Superior temporal gyrus (tissue), 1 donor: ENCODE results near the gene SNORC.
A peak's percentile ranks its signal among the peaks of the same experiment; 100 is the strongest.

ENCODE experiments used
- DNase-seq: peaks from one replicate; pipeline ENCODE4 v3.0.0-alpha.2; 2016; ENCODE audit errors: extremely low spot score

SNORC gene

DNA sequence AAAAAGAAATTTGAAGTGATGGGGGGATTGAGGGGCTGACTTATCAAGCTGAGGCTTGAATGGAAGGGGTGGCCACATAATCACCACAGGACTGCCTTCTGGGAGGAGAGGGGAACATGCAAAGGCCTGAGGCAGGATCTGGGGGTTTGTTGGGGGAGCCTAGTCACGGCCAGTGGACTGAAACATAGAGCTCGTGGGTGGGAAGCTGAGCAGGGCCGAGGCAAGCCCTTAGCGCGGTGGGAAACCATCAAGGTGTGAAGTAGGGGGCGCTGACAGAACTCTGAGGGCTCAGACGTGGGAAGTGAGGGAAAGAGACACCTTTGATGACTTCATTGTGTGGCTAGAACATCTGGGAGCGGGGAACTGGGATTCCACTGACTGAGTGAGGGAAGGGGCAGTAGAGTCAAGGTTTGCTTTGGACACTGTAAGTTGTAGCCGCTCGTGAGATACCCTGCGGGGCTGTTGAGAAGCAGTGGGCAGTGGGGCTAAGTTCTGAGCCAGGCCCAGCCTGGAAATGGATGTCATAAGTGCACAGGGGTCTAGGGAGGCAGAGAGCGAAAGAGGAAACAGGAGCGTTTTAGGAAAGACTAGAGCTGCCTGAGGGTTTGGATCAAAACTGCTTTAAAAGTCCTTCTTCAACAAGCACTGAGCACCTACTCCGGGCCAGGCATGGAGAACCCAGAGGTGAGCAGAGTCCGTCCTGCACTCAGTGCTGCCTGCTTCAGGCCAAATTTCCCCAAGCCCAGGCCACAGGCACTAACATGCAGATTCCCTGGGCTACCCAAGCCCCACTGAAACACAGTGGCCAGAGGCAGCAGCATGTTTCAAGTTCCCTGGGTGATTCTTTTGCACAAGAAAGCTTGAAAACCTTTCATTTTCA is 686 bp upstream of the SNORC start:
- DNase-seq, result no peak

GRCh38 chr2:232870766-232871371 is 805 bp downstream of the SNORC start:
- DNase-seq, result no peak

GRCh38 chr2:232871418-232871834 is 1.4 kb downstream of the SNORC start:
- DNase-seq, result no peak

DNA sequence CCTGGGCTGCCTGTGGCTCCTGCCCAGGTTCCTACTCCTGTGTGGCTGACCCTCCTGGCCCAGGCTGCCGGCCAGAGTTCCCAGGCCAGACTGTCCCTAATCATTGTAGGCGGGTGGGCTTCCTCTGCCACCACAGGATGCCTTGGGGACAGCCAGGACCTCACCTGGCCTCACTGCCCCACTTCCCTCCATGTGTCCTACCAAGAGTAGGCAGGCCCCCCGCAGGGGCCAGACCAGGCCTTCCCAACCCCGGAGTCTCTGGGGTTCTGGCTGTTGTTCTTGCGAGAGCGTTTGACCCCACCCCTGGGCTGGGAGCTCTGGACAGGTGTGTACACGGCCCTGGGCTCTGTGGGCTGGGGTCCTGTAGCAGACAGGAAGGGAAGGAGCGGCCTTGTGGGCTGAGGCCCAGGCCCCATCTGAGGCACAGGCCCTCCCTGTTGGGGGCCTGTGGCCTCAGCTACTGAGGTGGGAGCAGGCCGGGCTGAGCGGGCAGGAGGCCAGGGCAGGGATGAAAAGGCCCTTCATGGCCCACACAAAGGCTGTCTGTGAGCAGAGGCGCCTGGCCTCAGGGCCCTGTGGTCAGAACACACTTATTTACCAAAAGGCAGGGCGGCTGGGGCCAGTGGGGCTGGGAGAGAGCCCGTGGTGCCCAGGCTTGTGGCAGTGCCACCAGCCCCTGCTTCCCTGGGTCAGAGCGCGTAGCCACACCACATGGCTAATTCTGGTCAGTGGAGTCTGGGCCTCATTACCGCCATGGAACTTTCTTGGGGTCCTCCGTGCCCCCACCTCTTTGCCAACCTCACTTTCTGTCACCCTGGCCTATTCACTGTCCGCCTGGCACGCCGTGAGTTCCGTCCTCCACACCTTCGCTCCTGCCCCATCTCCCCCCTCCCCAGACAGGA is 2.0 kb downstream of the SNORC start:
- DNase-seq, result peak; percentile 96

DNA sequence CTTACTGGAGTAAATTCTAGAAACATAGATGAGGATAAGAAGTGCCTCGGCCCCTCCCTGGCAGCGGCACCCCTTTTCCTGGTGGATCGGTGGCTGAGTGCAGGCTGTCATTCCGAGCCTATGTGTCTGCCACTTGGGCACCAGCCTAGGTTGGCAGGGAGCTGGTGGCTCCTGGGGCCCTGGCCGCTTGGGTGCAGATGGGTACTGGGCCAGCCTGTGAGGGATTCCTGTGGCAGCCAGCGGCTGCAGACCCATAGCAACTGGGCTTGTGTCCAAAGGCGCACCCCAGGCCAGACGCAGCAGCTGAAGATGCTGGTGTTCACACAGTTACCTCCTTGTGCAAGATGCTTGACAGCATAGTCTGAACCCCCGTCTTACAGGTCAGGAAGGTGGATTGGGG is 2.8 kb downstream of the SNORC start:
- DNase-seq, result peak; percentile 65

DNA sequence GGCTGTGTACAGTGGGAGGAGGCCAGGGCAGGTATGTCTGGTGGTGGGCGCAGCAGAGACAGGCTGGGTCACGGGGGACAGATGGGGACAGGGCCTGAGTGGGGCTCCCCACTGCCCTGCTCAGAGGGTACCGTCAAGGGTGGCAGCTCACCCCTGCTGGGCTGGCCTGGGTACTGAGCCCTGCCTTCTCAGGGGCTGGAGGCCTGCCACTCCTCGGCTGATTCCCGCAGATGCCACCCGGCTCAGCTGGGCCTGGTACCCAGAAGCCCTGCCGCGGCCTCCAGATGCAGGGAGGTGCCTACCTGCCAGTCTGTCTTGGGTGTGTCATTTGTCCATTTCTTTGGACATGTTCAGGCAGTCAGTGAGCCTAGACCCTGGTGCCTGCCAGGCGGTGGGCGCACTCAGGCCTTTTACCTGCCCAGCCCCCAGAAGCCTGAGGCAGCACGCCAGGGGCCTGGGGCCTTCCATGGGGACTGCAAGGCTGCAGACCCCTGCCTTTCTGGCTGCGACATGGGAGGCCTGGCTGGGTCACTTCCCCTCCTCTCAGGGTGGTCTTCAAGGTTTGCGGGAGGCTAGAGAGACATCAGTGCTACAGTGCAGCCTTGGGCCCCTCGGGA is 3.3 kb downstream of the SNORC start:
- DNase-seq, result no peak

DNA sequence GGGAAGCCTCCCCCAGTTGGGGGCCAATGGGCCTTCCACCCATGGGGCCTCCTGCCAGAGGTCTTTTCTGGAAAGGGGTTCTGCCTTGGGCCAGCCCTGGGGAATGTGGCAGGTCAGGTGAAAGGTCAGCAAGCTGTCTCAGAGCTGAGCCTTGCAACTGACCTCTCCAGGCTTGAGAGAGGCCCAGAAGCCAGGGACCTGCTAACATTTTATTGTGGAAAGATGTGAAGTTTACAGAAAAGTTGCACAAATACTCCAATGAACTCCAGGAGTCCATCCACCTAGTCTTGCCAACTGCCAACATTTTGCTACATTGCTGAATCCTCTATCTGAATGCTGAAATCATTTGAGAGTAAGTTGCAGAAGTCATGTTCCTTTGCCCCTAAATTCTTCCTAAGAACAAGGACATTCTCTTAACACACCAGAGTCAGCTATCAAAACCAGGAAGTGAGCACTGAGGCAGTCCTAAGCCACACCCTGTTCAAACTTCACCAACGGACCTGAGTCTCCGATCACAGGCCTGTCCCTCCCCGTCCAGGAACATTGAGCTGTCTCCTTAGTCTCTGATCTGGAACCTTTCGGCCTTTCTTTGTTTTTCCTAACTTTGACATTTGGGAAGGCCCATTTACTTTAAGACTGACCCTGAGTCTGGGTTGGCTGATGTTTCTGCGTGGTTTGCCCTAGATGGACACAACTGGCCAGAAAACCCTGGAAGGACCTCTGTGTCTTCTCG is 4.0 kb downstream of the SNORC start:
- no peak for DNase-seq

GRCh38 chr2:232874677-232875223 is 4.7 kb downstream of the SNORC start:
- DNase-seq, result no peak

GRCh38 chr2:232875256-232876121 is 5.4 kb downstream of the SNORC start:
- no peak for DNase-seq

DNA sequence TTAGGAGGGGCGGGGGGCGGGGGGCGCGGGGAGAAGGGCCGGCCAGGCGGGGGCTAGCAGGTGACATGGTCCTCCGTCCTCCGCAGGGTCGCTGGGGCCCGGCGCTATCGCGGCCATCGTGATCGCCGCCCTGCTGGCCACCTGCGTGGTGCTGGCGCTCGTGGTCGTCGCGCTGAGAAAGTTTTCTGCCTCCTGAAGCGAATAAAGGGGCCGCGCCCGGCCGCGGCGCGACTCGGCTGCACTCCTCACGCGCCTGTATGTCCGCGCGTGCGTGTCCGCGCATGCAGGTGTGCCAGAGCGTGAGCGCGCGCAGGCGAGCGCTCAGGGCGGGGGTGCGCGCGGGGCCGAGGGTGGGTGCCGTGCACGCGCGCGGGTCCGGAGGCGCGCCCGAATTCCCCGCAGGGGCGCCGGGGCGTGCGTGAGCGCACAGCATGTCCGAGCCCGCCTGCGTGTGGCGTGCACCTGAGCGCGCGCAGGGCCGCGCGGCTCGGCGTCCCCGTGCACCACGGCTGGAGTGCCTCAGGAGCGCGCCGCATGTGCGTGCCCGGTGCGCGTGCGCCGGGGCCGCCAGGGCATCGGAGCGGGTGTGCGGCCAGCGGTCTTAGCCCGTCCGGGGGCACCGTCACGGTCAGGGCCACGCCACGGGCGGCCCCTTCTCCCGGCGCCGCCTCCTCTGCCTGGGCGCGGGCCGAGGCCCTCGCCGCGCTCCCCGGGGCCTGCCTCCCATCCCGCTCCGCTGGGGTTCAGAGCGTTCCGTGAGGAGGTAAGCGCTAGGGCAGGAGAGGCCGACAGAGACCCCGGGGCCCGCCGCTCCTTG is 6.3 kb downstream of the SNORC start:
- DNase-seq, result no peak

DNA sequence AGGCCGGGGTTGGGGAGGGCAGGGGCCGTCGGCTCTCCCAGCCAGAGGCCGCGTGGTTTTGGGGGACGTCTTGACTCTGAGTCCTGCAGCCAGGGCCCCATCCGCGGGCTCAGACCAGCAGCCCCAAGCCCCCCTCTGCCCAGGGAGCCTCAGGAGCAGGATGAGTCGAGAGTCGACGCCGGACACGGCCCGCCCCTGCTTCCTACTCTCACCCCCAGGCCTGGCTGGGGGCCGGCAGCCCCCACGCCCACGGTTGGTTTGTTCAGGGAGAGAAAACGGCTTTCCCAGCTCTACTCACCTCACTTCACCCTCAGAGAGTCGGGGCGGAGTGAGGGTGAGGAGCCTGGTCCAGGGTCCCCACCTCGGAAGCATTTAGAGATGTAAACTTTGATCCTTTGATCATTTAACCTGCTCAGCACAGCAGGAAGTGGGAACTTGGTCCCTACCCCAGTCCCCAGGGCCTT is 6.9 kb downstream of the SNORC start:
- no peak for DNase-seq

DNA sequence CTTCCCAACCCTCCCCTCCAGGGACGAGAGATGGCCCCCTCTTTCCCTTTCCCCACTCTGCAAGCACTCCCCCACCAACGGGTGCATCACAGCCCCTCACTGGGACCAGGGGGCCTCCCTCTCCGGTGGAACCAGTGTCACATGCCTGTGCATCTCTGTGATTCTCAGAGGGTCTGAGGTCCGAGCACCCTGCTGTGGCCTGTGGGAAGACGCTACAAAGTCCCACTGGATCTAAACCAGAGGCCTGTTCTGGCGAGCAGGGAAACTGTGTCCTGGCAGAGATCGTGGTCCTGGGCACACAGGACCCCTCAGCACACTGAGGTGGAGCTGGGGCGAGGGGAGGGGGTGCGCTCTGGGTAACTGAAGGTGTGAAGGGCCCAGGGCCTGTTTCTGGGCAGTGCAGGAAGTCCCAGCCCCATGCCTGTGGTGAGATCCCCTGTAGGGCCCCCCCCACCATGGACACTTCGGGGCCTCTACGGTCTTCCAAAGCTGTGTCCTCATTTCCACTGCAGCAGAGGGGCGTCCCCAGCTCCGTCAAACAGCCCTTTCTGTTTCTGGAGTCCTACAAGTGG is 8.0 kb downstream of the SNORC start:
- no peak for DNase-seq

DNA sequence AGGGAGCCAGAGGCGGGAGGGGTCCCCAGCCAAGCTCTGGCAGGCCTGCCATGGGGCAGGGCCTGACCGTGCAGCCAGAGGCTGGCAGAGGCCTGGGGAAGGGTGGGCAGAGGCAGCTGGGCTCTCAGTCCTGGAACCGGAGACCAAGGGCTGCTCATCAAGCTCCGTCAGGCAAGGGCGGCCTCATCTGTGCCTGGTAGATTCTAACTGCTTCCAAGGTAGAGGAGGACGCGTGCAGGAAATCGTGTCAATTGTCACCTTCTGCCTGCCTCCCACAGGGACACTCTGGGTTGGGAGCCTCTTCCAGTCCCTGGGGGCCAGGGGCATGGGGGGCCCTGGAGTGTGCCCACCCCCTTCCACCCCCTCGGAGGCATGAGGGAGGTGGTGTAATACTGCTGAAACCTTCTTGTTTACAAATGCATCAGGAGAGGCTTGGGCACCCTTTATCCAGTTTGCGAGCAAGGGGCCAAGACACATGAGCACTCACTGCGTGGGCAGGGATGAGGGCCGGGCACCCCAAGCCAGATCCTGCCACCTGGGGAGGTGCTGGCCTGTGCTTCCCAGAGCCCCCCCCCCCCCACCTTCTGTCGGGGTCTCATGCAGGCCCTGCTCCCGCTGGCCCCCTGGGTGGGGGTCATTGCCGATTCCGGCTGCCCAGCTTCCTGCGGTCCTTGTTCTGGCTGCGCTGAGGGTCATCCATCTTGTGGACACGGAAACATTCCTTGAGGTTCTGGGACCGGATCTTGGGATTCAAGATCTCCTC is 9.0 kb downstream of the SNORC start:
- DNase-seq, result no peak

GRCh38 chr2:232879618-232880494 is 9.8 kb downstream of the SNORC start:
- no peak for DNase-seq

GRCh38 chr2:232880764-232881351 is 10.8 kb downstream of the SNORC start:
- DNase-seq, result no peak

DNA sequence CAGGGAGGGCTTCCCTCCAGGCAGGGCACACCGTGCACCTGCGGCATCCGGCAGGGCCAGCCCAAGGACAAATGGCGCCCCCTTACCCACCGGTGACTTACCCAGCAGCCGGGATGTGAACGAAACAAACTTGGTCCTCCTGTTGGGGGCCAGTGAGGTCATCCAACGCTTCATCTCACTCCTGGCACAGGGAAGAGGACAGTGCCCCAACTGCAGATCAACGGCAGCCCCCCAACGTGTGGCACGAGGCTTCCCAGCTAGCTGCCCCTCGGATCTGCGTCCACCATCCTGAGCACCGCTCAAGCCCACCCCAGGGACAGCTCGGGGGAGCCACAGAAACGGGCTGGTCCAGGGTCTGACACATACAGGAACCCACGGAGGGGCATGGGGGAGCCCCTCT is 12.0 kb downstream of the SNORC start:
- no peak for DNase-seq
